ENCODE measurements around the gene OR7D2.

Gene OR7D2

GRCh38 chr19:9178901-9179300, at the start of gene OR7D2:
Gene OR7D2, plus strand, starts transcription at chr19:9178979. Its CDS starts 6,803 bp downstream, at chr19:9185782.
- no peak for DNase-seq
- intact Hi-C loops (cut with DNase I), result no loop called here

GRCh38 chr19:9130965-9131364, 47.8 kb upstream of the OR7D2 start:
- no peak for DNase-seq
- intact Hi-C loops (cut with DNase I), result no loop called here

GRCh38 chr19:9132422-9132821, 46.4 kb upstream of the OR7D2 start:
- intact Hi-C loops (cut with DNase I), result no loop called here
- DNase-seq, result peak in 1 of 42 donors; percentile 7

- intact Hi-C loops (cut with DNase I), result no loop called here
- peak in 9 of 42 donors; percentile 4 to 44 (median 17) for DNase-seq
Observed at GRCh38 chr19:9139609-9140158, 39.1 kb upstream of the OR7D2 start.

- intact Hi-C loops (cut with DNase I), result no loop called here
- peak; percentile 84 to 97 (median 93) for DNase-seq
Observed at GRCh38 chr19:9140159-9140874, 38.5 kb upstream of the OR7D2 start, which contains the start of gene ZNF317. Gene ZNF317, plus strand, starts transcription at chr19:9140397. Its CDS starts 15,620 bp downstream, at chr19:9156017.

GRCh38 chr19:9144920-9145319, 33.9 kb upstream of the OR7D2 start:
- no peak for DNase-seq
- intact Hi-C loops (cut with DNase I), result no loop called here

- intact Hi-C loops (cut with DNase I), result no loop called here
- peak in 1 of 42 donors; percentile 21 for DNase-seq
Observed at GRCh38 chr19:9146882-9147281, 31.9 kb upstream of the OR7D2 start.

GRCh38 chr19:9148697-9149096, 30.1 kb upstream of the OR7D2 start:
- intact Hi-C loops (cut with DNase I), result no loop called here
- DNase-seq, result no peak

- intact Hi-C loops (cut with DNase I), result no loop called here
- no peak for DNase-seq
Observed at GRCh38 chr19:9149997-9150396, 28.8 kb upstream of the OR7D2 start.

GRCh38 chr19:9150650-9151049, 28.1 kb upstream of the OR7D2 start:
- intact Hi-C loops (cut with DNase I), result no loop called here
- DNase-seq, result no peak

GRCh38 chr19:9151367-9151766, 27.4 kb upstream of the OR7D2 start:
- intact Hi-C loops (cut with DNase I), result no loop called here
- DNase-seq, result no peak

- intact Hi-C loops (cut with DNase I), result no loop called here
- DNase-seq, result peak in 1 of 42 donors; percentile 14
Observed at GRCh38 chr19:9155591-9155990, 23.2 kb upstream of the OR7D2 start.

GRCh38 chr19:9156304-9156703, 22.5 kb upstream of the OR7D2 start:
- DNase-seq, result peak in 1 of 42 donors; percentile 17
- intact Hi-C loops (cut with DNase I), result no loop called here

- peak in 2 of 42 donors; percentile 1 to 7 for DNase-seq
- intact Hi-C loops (cut with DNase I), result no loop called here
Observed at GRCh38 chr19:9159891-9160290, 18.9 kb upstream of the OR7D2 start.

GRCh38 chr19:9161427-9161826, 17.4 kb upstream of the OR7D2 start:
- DNase-seq, result peak in 1 of 42 donors; percentile 22
- intact Hi-C loops (cut with DNase I), result no loop called here

GRCh38 chr19:9165261-9165660, 13.5 kb upstream of the OR7D2 start:
- no peak for DNase-seq
- intact Hi-C loops (cut with DNase I), result no loop called here

- no peak for DNase-seq
- intact Hi-C loops (cut with DNase I), result no loop called here
Observed at GRCh38 chr19:9166846-9167245, 11.9 kb upstream of the OR7D2 start.

GRCh38 chr19:9171393-9171991, 7.3 kb upstream of the OR7D2 start:
- DNase-seq, result peak in 1 of 42 donors; percentile 13
- intact Hi-C loops (cut with DNase I), result no loop called here

- no peak for DNase-seq
- intact Hi-C loops (cut with DNase I), result no loop called here
Observed at GRCh38 chr19:9175326-9175725, 3.5 kb upstream of the OR7D2 start.

- DNase-seq, result no peak
- intact Hi-C loops (cut with DNase I), result no loop called here
Observed at GRCh38 chr19:9183000-9183399, 4.2 kb downstream of the OR7D2 start.

- DNase-seq, result no peak
- intact Hi-C loops (cut with DNase I), result no loop called here
Observed at GRCh38 chr19:9187191-9187590, 8.4 kb downstream of the OR7D2 start.

All from head of caudate nucleus (tissue), 42 donors.